Hematopoietic multipotent progenitor cell treated with erythropoietin and hydrocortisone succinate and interleukin-3 and kit ligand, for 8 days (in vitro differentiated cells): ENCODE data around the gene FAM227A.
"Not testable (repeated sequence)": the region's sequence is repeated elsewhere in the genome, so short reads cannot be mapped to it uniquely, and the experiment has no call there.

Source experiments
- DNase-seq: peaks from one replicate; pipeline ENCODE4 v3.0.0-alpha.2; 2015

The FAM227A gene

GRCh38 chr22:38610234-38610633, 46.0 kb downstream of the FAM227A start:
- no peak for DNase-seq

GRCh38 chr22:38608992-38609750, 47.0 kb downstream of the FAM227A start:
- no peak for DNase-seq

- DNase-seq: no peak
These were observed 48.5 kb downstream of the FAM227A start for GRCh38 chr22:38607680-38608079.

GRCh38 chr22:38602166-38602565, 54.0 kb downstream of the FAM227A start:
- no peak for DNase-seq

- no peak for DNase-seq
These were observed 54.9 kb downstream of the FAM227A start for GRCh38 chr22:38601221-38601764.

- DNase-seq: no peak
These were observed 56.7 kb downstream of the FAM227A start for GRCh38 chr22:38599466-38599865.

GRCh38 chr22:38582923-38583322, 73.3 kb downstream of the FAM227A start:
- DNase-seq: not testable (repeated sequence)

GRCh38 chr22:38578505-38578904, 77.7 kb downstream of the FAM227A start:
- no peak for DNase-seq

GRCh38 chr22:38572065-38572464, 84.1 kb downstream of the FAM227A start:
- peak; percentile 75 for DNase-seq

- peak; percentile 64 for DNase-seq
These were observed 85.3 kb downstream of the FAM227A start for GRCh38 chr22:38570779-38571364.

- peak; percentile 89 for DNase-seq
These were observed 86.0 kb downstream of the FAM227A start, which contains the start of gene DMC1 for GRCh38 chr22:38569972-38570778. Gene DMC1 (minus strand): TSS chr22:38570183. CDS start chr22:38568256, 1,927 bp downstream.

- no peak for DNase-seq
These were observed 86.8 kb downstream of the FAM227A start for GRCh38 chr22:38569181-38569971.

GRCh38 chr22:38567531-38568285, 88.5 kb downstream of the FAM227A start:
- DNase-seq: no peak

- DNase-seq: peak; percentile 12
These were observed 89.3 kb downstream of the FAM227A start for GRCh38 chr22:38566726-38567504.

GRCh38 chr22:38565441-38565840, 90.8 kb downstream of the FAM227A start:
- no peak for DNase-seq

GRCh38 chr22:38564669-38565068, 91.5 kb downstream of the FAM227A start:
- DNase-seq: no peak

- DNase-seq: no peak
These were observed 101.9 kb downstream of the FAM227A start for GRCh38 chr22:38554281-38554680.

GRCh38 chr22:38549101-38549894, 106.9 kb downstream of the FAM227A start:
- no peak for DNase-seq

- DNase-seq: no peak
These were observed 115.5 kb downstream of the FAM227A start for GRCh38 chr22:38540701-38541100.
